Fibroblast of skin of right quadriceps (primary cell): Measurements from ENCODE around the gene DPP10.
A peak's percentile ranks its signal among the peaks of the same experiment; 100 is the strongest.
"Not testable (repeated sequence)": the region's sequence is repeated elsewhere in the genome, so short reads cannot be mapped to it uniquely, and the experiment has no call there.

ENCODE experiments used
- DNase-seq: peaks from one replicate; pipeline ENCODE4 v3.0.0-alpha.2; 2013

Gene DPP10

DNA sequence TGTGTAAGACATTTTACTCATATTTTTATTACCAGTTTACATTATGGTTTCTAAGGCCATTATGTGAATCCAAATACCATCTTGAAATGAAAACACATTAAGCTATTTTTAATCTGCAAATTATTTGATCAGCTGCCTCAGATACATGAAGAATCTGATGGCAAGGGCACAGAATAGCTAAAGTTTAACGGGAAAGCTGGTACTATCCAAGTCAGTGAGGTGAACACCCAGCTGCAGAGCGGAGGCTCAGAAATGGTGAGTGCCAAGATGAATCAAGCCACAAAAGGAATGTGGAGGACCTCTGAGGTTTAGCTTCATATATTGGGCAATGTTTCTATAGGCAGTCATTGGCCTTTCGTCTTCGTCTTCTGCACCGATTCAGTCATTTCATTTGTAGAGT lies 75.1 kb downstream of the DPP10 start:
- no peak for DNase-seq

DNA sequence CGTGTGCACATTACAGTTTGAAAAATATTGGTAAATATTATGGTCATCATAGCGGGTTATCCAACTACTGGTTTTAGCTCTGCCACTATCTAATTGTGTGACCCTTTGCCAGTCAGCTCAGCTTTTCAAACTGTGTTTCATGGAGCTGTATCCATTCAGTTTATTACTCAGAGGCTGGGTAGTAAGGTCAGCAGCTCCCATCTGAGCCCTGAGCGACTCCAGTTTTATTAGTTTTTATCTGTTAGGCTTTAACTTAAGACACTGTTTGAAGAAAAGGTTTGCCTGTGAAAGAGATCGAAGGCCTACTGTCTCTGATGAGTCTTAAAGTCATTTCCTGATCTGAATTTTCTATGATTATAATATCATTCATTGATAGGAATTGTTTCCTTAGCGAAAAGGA lies 76.3 kb downstream of the DPP10 start:
- DNase-seq: no peak

DNA sequence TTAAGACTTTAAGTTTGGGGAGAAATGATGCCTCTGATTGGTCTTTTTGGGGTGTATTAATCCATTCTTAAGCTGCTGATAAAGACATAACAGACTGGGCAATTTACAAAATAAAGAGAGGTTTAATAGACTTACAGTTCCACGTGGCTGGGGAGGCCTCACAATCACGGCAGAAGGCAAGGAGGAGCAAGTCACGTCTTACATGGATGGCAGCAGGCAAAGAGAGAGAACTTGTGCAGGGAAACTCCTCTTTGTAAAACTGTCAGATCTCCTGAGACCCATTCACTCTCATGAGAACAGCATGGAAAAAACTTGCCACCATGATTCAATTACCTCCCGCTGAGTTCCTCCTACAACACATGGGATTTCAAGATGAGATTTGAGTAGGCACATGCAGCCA lies 80.2 kb downstream of the DPP10 start:
- DNase-seq: not testable (repeated sequence)

DNA sequence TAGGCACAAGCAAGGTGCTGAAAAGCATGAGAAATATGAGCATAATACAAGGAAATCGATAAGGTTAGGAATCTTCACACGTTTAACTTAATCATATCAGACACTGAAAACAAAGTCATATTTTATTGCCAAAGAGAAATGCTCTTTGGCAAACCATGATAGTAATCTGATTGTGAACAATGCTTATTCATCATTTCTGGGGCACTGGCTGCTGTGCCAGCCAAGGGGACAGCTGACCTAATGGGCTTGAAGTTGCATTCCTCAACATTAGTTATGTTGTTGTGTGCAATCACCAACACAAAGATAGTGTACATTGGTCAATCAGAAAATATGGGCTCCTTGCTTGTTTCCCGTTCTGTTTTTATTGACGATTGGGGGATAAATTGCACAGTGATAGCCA lies 83.5 kb downstream of the DPP10 start:
- DNase-seq: no peak

DNA sequence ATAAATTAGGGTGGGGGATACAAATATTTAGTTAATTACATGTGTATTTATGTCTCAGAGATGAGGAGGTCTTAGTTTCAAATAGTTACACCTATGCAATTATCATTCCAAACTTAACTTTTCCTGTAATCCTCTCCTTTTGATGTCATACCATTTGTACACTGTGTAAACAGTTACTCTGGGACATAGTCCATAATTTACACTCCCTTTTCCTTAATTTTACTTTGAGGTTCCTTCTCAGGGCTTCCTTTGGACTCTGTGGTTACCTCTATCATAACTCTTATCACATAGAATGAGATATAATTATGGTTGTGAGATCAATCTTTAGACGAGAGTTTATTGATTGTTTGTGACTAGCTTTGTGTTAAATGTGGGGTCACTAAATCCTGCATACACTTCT lies 84.4 kb downstream of the DPP10 start:
- no peak for DNase-seq

DNA sequence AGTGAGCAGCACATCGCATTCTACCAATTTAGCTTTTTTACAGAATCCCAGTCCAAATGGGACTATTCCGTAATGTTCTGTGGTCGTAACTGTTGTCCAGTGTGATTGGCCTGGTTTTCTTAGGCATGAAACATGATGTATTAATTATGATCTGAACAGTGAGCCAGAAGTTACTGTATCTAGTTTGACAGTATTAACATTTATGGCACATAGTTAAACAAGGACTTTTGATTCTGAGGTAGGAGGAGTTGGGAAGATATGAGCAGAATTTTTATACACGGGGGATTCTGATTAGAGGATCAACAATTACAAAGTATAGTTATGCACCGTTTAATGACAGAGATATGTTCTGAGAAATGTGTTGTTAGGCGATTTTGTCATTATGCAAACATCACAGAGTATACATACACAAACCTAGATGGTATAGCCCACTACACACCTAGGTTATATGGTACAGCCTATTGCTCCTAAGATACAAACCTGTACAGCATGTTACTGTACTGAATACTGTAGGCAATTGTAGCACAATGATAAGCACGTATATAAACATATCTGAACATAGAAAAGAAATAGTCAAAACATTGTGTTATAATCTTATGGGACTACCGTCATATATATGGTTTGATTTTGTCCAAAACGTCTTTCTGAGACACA lies 85.0 kb downstream of the DPP10 start:
- DNase-seq: no peak

DNA sequence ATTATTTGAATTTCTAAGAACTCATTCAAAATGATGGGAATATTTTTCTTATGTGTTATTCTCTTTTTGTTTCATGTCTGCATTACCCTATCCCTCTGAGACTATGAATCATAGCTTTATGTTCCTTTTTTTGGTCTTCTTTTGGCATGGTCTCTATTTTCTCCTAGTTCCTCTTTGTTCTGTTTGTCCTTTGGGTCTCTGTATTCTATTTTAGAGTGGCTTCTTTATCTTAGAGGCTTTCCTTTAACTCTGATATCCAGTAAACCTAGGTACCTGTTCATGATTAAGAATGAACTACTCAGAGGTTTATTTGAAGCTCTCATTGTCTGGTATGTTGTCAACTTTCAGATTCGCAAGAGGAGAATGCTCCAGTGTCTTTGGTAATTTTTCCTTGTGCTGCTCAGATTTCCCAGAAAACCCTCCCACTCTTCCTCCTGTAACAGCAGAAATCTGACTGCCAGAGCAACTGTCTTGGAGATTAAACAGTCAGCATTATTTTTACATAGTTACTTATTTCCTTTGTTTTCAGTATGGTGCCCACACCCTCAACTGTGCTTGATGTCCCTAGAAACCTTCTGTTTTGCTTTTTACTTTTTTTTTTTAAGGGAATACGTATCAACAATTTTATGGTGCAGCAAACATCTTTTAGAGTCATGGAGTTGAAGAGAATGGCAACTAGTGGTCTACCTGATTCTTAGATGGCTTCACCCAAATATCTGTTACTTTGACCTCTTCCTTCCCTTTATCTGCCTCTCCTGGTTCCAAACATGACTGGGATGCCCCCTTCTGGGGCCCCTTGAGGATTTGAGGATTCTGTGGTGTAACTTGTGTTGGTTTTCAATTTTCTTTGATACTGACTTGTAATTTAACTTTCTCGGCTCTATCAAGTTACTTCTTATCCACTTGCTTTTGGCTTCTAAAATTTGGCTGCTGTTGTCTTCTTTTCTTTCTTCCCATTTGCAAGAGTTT lies 92.0 kb downstream of the DPP10 start:
- no peak for DNase-seq

DNA sequence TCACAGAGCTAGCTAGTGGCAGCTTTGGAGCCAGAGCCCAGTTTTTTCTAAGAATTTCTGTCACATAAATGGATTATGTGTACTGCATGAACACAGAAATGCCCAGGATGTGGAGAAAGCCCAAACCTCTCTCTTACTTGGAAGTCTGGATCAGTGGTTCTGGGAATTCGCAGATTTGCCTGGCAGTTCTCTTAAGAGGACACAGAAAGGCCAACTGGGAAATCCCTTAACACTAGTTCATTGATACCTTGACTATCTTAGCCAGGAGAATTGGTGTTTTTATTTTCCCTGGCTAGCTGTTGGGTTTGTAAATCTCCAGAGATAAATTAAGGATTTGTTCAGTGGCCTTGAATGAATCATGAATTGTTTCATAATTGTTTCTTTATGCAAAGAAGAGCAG lies 95.3 kb downstream of the DPP10 start:
- DNase-seq: no peak

DNA sequence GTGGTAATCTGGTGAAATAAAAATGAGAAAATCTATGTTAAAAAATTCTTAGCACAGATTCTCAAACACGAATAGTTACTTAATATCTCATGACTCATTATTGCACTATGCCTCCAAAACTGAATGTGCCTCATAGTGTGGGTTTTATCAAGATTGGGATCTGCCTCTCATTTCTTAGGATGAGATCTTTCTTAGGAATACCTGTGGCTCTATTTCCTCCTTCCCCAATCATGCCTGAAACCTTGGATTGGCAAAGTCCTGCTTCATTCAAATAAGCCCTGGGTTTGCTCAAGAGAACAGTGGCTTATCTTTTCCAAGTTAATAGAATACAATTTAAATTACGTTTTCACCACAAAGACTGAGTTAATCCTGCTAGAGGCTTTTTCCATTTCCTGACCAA lies 100.3 kb downstream of the DPP10 start:
- no peak for DNase-seq

DNA sequence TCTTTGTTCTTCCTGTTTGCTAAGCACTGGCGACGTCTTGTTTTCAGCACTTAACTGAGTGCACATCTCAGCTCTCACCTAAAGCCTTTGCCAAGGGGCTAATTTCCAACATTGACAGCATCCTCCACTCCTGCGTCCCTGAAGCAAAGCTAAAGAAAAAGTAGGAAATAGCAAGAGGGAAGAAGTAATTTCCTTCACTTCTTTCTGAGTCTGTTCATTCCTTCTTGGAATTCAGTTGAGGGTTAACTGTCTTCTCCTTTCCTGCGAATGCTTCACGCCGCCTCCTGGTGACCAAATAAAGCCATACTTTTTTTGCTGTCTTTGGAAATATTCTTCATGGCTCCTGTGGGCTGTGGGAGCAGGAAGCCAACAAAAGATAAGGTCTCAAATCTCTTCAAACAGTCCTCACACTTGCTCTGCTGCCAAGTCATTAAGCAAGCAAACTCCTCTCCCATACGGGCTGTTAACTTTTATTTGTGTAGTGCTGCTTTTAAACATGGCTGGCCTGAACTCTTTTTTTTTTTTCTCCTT lies 100.9 kb downstream of the DPP10 start:
- no peak for DNase-seq

DNA sequence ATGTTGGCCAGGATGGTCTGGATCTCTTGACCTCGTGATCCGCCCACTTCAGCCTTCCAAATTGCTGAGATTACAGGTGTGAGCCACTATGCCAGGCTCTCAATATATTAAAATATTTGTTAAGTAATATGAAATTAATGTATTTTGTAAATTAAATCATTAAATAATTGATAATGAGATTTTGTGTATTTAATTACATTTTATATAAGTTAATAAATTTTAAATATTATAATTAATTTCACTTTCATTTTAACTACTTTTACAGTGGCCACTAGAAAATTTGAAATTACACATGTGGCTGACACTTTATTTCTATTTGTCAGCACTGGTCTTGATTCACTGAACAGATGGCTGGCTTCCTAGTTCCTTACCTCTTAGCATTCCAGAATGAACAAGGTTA lies 102.6 kb downstream of the DPP10 start:
- DNase-seq: no peak

DNA sequence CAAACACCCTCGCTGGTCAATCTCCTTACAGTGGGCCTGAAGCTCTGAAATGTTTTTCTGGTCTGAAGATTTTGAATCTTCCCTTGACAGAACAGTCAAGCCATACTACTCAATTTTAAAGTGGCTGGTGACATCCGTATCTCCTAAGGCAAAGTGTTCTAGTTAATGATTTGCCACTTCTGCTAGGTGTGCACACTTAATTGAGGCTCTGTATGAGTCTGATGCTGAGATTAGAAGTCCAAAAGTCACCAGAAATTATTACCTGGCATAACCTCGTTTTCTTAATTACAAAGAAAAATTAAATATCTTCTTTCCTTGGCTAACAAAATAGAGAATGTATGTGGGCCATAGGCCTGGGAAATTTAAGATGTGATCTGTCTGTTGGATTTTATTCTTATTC lies 104.1 kb downstream of the DPP10 start:
- no peak for DNase-seq

DNA sequence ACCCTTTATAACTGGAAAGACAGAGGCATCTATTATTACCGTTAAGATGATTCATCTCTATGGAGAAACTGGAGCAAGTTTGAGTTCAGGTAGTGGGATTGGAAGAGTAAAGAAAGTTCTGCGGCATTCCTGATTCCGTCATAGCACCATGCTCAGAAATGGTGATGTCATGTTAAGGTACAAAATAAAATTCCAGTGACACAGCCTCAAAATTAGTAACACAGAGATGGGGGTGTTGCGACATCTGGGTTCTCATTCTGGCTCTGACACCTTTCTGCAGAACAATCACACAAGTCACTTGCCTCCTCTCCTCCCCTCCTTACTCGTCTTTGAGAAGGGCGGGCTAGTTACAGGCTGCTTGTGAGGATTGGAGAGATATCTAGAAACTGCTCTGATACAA lies 105.7 kb downstream of the DPP10 start:
- DNase-seq: no peak

DNA sequence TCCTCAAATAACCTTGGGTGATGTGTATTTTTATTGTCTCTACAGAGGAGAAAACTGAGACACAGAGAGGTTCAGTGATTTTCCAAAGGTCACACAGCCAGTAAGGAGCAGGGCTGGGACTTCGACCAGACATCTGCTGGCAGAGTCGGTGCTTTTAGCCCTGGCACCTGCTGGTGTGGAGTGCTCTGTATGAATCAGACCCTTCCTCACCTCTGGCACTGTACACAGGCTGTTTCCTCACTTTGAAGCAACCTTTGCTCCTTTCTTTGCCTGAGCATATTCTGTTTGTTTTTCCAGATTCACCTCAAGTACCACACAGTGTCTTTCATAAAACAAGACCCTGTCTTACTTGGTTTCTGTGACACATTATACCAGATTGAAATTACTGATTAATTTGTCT lies 107.9 kb downstream of the DPP10 start:
- DNase-seq: no peak

DNA sequence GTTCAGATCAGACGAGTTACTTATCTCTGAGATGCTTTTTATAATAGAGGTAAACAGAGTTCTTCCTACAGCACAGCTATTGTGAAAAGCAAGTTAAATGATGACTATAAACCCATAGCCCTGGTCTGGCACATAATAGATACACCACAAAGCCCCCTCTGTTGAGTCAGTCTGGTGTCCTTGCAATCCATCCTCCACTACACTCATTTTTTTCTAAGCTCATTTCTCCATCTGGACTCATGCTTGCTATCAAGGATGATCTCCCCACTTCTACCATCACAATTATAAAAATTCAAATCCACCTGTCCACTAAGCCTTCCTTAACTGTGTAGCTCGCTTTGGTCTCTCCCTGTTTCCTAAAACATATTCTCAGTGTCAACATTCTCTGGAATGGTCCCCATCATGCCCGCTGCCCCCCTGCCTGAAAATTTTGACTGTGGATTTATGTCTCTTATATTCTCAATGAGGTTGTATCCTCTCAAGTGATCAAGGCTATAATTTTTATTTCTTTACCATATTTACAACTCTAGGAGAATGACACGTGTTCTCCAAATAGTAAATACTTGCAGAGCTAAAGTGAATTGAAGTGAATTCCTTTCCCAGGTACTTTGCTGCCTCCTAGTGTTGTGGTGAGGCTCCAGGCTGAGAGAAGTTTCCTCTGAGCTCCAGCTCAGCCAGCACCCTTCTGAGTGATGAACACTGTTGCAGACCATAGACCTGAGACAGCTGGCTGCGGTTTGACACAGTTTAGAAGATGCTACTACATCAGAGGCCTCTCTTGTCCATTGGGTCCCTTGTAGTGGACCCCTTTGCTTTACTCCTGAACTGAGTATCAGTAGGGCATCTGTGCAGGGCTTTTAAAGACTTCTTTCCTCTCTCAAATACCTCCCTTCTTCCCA lies 108.7 kb downstream of the DPP10 start:
- DNase-seq: peak; percentile 13

DNA sequence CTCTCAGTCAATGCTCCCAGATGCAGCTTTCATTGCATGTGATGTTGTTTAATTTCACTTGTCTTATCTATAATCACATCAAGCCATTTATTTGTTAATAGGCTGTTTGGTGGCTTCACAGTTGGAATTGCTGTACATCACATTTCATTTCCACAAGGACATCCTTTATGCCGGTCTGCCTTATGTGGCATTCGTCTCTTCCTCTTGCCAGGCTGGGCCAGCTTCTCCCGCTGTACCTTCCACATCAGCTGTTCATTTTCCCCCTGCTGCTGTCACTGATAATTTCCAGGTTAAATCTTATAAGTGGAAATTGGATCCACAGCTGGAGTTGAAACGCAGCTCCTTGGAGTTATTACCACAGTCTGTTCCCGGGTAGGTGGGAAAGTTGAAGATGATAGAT lies 110.6 kb downstream of the DPP10 start:
- no peak for DNase-seq

DNA sequence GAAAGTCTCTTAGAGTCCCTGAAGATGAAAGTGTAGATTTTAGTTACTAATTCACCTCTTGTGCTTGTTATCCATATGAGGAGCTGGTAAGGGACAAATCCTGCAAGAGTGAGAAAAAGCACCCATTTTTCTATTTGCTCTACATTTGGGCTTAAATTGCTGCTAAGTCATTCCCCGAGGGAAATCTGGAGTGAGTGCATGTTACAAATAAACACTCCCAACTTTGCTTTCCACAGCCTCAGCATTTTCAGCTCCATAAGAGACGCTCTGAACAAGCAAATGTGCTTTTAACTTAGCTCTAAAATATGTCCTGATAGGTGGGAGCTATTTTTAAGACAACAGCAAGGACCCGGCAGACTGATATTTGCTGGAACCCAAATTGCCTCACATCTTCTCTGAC lies 126.7 kb downstream of the DPP10 start:
- no peak for DNase-seq

DNA sequence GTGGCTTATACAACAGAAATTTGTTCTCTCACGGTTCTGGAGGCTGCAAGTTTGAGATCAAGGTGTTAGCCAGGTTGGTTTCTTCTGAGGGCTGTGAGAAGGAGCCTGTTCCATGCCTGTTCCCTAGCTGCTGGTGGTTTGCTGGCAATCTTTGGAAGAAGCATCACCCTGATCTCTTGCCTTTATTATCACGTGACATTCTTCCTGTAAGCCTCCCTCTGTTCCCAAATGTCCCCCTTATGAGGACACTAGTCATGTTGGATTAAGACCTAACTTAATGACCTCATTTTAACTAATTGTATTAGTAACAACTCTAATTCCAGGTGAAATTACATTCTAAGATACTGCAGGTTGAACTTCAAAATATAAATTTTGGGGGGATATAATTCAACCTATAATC lies 135.2 kb downstream of the DPP10 start:
- DNase-seq: no peak

DNA sequence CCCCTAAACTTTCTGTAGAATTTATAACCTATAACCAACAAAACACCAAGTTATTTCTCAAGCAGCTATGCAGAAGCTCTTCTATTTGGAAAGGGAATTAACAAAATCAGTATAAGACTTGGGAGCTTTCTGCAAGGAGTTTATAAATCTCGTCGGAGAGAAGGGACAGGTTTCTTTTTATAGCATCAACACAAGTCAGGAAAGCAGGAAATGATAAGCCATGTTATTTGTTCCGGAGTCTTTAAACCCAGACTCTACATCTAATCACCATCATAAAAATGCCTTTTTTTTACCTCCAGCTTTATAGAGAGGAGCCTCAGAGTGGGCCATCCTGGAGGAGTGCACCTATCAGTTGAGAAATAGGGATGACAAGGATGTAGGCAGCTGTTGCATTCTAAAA lies 137.1 kb downstream of the DPP10 start:
- no peak for DNase-seq

DNA sequence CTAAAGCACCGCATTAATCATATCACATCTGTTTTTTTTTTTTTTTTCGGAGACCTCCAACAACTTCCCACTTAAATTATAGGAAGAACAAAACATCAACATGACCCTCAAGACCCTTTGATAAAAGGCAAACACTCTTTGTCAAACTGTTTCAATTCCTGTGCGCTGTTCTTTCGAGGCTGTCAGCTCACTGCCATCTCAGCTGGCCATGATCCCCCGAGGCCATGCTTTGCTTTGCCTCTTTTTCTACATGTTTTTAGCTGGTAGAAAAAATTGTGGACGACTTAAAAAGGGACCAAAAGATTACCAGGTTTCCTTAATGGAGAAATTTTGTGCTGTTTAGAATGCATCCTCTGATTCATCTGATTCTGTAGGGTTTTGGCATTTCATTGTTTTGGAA lies 138.2 kb downstream of the DPP10 start:
- no peak for DNase-seq

DNA sequence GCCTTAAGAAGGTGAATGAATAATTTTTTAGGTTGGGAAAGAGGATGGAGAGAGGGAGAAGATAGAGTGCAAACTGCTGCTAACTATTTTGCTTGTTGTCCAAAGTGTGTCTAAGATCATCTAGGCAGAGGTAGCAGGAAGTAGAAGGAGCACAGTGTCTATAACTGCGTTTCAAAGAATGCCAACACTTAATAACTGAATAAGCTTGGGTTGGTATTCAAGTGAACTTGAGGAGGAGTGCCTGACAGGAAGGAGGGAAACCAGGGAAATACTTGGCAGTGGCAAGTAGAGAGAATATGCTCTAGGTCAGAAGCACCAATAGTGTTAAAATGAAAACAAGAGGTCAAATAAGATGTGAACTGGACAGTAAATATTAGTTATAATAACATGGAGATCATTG lies 155.9 kb downstream of the DPP10 start:
- no peak for DNase-seq

DNA sequence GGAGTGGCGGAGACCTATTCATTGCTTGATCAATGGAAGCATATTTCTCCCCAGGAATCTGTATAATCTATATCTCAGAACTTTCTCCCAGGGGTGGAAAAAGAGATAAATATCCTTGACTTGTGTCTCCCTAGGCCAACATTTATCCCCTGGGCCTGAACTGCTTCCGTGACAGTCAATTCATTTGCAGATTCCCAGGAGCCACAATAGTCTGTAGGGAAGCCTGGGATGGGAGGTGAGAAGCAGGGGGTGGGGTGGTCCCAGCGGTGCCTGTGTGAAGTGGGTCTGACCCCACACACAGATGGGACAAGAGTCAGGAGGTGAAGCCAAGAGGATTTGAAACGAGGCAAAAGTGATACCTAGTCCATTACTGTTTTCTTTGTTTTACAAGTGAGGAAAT lies 166.8 kb downstream of the DPP10 start:
- DNase-seq: no peak

DNA sequence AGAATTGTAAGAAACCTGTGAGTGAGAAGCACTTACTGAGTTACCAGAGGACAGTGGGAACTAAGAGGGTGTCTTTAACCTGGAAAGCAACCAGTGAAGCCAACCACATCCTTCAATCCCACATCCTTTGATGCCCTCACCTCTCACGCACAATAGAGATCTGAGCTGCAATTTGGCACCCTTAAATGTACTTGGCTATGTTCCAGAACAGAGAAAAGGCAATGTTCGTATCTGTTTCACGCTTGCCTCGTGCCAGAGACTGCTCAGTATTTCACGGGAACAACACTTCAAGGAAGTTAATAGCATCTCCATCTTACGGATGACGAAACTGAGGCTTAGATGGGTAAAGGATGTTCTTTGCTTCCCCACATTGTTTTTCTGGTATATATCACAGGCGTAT lies 167.4 kb downstream of the DPP10 start:
- no peak for DNase-seq
